SK-N-SH treated with all-trans-retinoic acid at 6 μM for 48 hours (cell line): ENCODE results near the gene CD96.
A peak's percentile ranks its signal among the peaks of the same experiment; 100 is the strongest.

Source experiments
- ATAC-seq: fragments of 200-7000 bp; cut with Tn5 transposase; 3 replicates; pipeline ENCODE4 v1.9.1; 2020; ENCODE audit warnings: mild to moderate bottlenecking, moderate library complexity
- ARNTL ChIP-seq: fragments of 450-650 bp; formaldehyde crosslinking; IDR thresholded peaks from 2 replicates; pipeline ENCODE4 v1.5.0; 2020; ENCODE audit warnings: low read depth, mild to moderate bottlenecking, moderate library complexity, borderline replicate concordance
- BACH2 ChIP-seq: fragments of 250-450 bp; sonication (Bioruptor Pico); IDR thresholded peaks from 2 replicates; pipeline ENCODE4 v1.9.0; 2021; ENCODE audit warnings: mild to moderate bottlenecking, borderline replicate concordance
- CREB5 ChIP-seq: fragments of 250-450 bp; sonication (Bioruptor Pico); IDR thresholded peaks from 2 replicates; pipeline ENCODE4 v1.5.1; 2020; ENCODE audit warnings: low read depth, mild to moderate bottlenecking, moderate library complexity
- CSDC2 ChIP-seq: fragments of 250-450 bp; sonication (Bioruptor Pico); IDR thresholded peaks from 2 replicates; pipeline ENCODE4 v1.5.0; 2020; ENCODE audit warnings: mild to moderate bottlenecking, moderate library complexity
- ESRRG ChIP-seq: fragments of 250-450 bp; sonication (Bioruptor Pico); IDR thresholded peaks from 2 replicates; pipeline ENCODE4 v1.6.1; 2021; ENCODE audit warnings: mild to moderate bottlenecking
- GLIS3 ChIP-seq: fragments of 250-450 bp; sonication (Bioruptor Pico); IDR thresholded peaks from 2 replicates; pipeline ENCODE4 v1.5.0; 2020; ENCODE audit warnings: mild to moderate bottlenecking, moderate library complexity
- OSR1 ChIP-seq: fragments of 250-450 bp; sonication (Bioruptor Pico); IDR thresholded peaks from 2 replicates; pipeline ENCODE4 v1.8.0; 2022; ENCODE audit warnings: moderate library complexity, mild to moderate bottlenecking, inconsistent platforms
- POU6F1 ChIP-seq: fragments of 250-450 bp; sonication (Bioruptor Pico); IDR thresholded peaks from 2 replicates; pipeline ENCODE4 v1.8.0; 2021; ENCODE audit warnings: low read depth, mild to moderate bottlenecking, moderate library complexity, borderline replicate concordance
- PPARA ChIP-seq: fragments of 250-450 bp; sonication (Bioruptor Pico); IDR thresholded peaks from 2 replicates; pipeline ENCODE4 v1.5.0; 2020; ENCODE audit warnings: mild to moderate bottlenecking, borderline replicate concordance
- RARB ChIP-seq: fragments of 250-450 bp; sonication (Bioruptor Pico); IDR thresholded peaks from 2 replicates; pipeline ENCODE4 v1.8.0; 2021; ENCODE audit warnings: mild to moderate bottlenecking, moderate library complexity
- SNAI2 ChIP-seq: fragments of 250-450 bp; sonication (Bioruptor Pico); IDR thresholded peaks from 2 replicates; pipeline ENCODE4 v1.5.0; 2020; ENCODE audit warnings: mild to moderate bottlenecking, moderate library complexity
- TCF4 ChIP-seq: fragments of 250-450 bp; sonication (Bioruptor Pico); IDR thresholded peaks from 2 replicates; pipeline ENCODE4 v1.8.0; 2021; ENCODE audit warnings: mild to moderate bottlenecking, moderate library complexity, borderline replicate concordance
- TOX ChIP-seq: fragments of 250-450 bp; sonication (Bioruptor Pico); IDR thresholded peaks from 2 replicates; pipeline ENCODE4 v1.8.0; 2021; ENCODE audit warnings: mild to moderate bottlenecking, moderate library complexity, borderline replicate concordance
- TSHZ2 ChIP-seq: fragments of 250-450 bp; sonication (Bioruptor Pico); IDR thresholded peaks from 2 replicates; pipeline ENCODE4 v1.5.0; 2020; ENCODE audit warnings: mild to moderate bottlenecking, moderate library complexity
- ZC3H10 ChIP-seq: fragments of 250-450 bp; sonication (Bioruptor Pico); IDR thresholded peaks from 2 replicates; pipeline ENCODE4 v1.5.1; 2021; ENCODE audit warnings: mild to moderate bottlenecking, moderate library complexity
- ZFP3 ChIP-seq: fragments of 250-450 bp; sonication (Bioruptor Pico); IDR thresholded peaks from 2 replicates; pipeline ENCODE4 v1.5.0; 2020; ENCODE audit warnings: mild to moderate bottlenecking, moderate library complexity
- ZFP30 ChIP-seq: fragments of 450-650 bp; formaldehyde crosslinking; IDR thresholded peaks from 2 replicates; pipeline ENCODE4 v1.5.0; 2022; ENCODE audit warnings: mild to moderate bottlenecking, moderate library complexity
- ZNF565 ChIP-seq: fragments of 450-650 bp; formaldehyde crosslinking; conservative IDR thresholded peaks from 2 replicates; pipeline ENCODE4 v1.5.0; 2020; ENCODE audit warnings: low read depth, mild to moderate bottlenecking, moderate library complexity
- ZNF70 ChIP-seq: fragments of 450-650 bp; formaldehyde crosslinking; IDR thresholded peaks from 2 replicates; pipeline ENCODE4 v1.5.0; 2020; ENCODE audit warnings: mild to moderate bottlenecking, moderate library complexity
- ZNF8 ChIP-seq: fragments of 450-650 bp; formaldehyde crosslinking; IDR thresholded peaks from 2 replicates; pipeline ENCODE4 v1.5.0; 2020; ENCODE audit warnings: mild to moderate bottlenecking, moderate library complexity

Gene CD96

GRCh38 chr3:111593666-111594065 lies 51.7 kb downstream of the CD96 start:
- ATAC-seq = no peak
- TF ChIP-seq ZNF8 (CRISPR knock-in tag) (no peak), PPARA (CRISPR knock-in tag) (no peak), OSR1 (no peak), ESRRG (CRISPR knock-in tag) (no peak), ZFP30 (CRISPR knock-in tag) (no peak), ZFP3 (CRISPR knock-in tag) (no peak), ARNTL (CRISPR knock-in tag) (no peak), CREB5 (CRISPR knock-in tag) (no peak), RARB (CRISPR knock-in tag) (no peak), SNAI2 (no peak), CSDC2 (CRISPR knock-in tag) (no peak)

DNA sequence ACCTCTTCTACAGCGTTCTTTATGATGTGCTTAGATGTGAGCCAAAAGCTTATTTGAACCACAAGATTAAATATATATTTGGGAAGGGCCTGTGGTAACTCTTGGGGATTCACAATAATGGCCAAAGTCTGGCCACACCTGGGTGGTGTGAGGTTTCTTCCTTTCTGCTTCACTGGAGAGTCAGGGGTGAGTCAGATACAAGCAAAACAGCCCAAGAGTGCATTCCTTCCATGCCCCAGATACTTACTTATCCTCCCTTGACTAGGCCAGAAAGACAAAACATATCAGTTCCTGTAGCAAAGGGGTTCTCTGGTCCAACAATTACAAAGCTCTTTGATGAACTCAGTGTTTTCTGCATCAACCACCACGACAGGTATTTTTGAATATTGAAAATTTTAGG lies 52.2 kb downstream of the CD96 start:
- peak; percentile 77 for ATAC-seq
- TF ChIP-seq BACH2 (CRISPR knock-in tag) (no peak), OSR1 (no peak), ZFP30 (CRISPR knock-in tag) (no peak), ARNTL (CRISPR knock-in tag) (no peak), RARB (CRISPR knock-in tag) (no peak), GLIS3 (CRISPR knock-in tag) (no peak)

DNA sequence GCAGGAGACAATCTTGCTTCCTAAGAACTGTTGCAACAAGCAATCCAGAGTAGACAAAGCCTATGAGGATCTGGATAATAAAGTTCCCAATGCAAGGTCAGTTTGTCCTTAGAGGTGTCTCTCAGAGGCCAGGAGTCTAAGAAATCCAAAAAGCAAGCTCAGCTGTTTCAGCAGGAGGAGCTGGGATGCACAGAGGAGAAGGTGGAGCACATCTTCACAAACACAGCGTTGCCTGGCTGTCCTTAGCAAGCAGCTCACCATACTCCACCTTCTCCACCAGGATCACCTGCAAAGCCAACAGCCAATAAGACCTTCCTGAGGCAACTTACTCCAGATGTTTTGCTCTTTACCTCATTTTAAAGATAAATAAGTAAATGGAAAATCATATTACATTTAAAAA lies 52.8 kb downstream of the CD96 start:
- no peak for ATAC-seq
- no peak for TF ChIP-seq ZFP30 (CRISPR knock-in tag)
- no peak for TF ChIP-seq ZC3H10 (CRISPR knock-in tag)
- TF ChIP-seq OSR1 = no peak
- TF ChIP-seq TSHZ2 (CRISPR knock-in tag) = no peak

DNA sequence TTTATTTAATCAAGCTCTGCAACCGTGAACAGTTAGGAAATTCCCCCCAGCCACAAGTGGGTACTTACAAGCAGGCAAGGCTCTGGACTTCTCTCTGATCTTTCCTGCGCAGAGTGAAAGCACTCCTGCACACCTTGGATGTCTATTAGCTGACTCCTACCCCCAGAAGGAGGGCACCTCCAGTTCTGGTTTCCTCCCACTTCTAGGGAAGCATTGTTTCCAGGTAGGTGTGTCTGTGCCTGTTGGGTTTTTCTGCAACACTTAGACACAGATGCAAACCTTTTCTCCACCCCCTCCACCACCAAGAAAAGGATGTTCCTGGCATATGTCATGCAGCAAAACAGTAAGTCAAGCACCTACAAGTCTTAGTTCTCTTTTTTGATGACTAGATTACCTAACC lies 53.2 kb downstream of the CD96 start, which contains the start of gene ZBED2:
ZBED2 (minus strand) TSS at position 115 of the 400 bp plus-strand sequence. CDS start 1,145 bp downstream, outside the sequence.
- no peak for TF ChIP-seq TOX (CRISPR knock-in tag)
- no peak for TF ChIP-seq OSR1
- TF ChIP-seq ZFP30 (CRISPR knock-in tag) = no peak
- no peak for TF ChIP-seq ESRRG (CRISPR knock-in tag)
- no peak for TF ChIP-seq SNAI2
- TF ChIP-seq TSHZ2 (CRISPR knock-in tag) = no peak
- no peak for TF ChIP-seq BACH2 (CRISPR knock-in tag)
- no peak for TF ChIP-seq POU6F1 (CRISPR knock-in tag)
- TF ChIP-seq ZNF565 (CRISPR knock-in tag) = no peak
- no peak for TF ChIP-seq ZNF8 (CRISPR knock-in tag)
- no peak for TF ChIP-seq PPARA (CRISPR knock-in tag)
- no peak for TF ChIP-seq RARB (CRISPR knock-in tag)
- TF ChIP-seq ZC3H10 (CRISPR knock-in tag) = no peak
- TF ChIP-seq TCF4 (CRISPR knock-in tag) = no peak
- TF ChIP-seq ARNTL (CRISPR knock-in tag) = no peak
- no peak for TF ChIP-seq CREB5 (CRISPR knock-in tag)
- no peak for TF ChIP-seq ZNF70 (CRISPR knock-in tag)
- no peak for TF ChIP-seq ZFP3 (CRISPR knock-in tag)
- ATAC-seq = no peak
